Activated T-helper 2 cell treated with anti-CD3 and anti-CD28 coated beads, Interferon-gamma antibody, Interleukin-2, Interleukin-4, amounts not matched to agents 10 μg/mL and 5 μg/mL and 100 μg/mL, durations not matched to agents 14 hours and 24 hours and 36 hours (primary cell): ENCODE results near the gene GPR142. TPM values are rescaled to one million over a fixed set of nuclear protein-coding genes. Genes with fewer than 3 reads are reported as not detected.

Experiments used
- DNase-seq: peaks from one replicate; pipeline ENCODE4 v3.0.0; 2021; ENCODE audit warnings: low spot score
- H3K27ac Mint-ChIP-seq: one replicate; pipeline ENCODE4 v1.8.0; 2021; ENCODE audit warnings: mixed read lengths
- H3K27me3 Mint-ChIP-seq: one replicate; pipeline ENCODE4 v1.8.0; 2021; ENCODE audit warnings: low read depth, mixed read lengths
- H3K36me3 Mint-ChIP-seq: one replicate; pipeline ENCODE4 v1.8.0; 2021; ENCODE audit warnings: low read depth, mixed read lengths
- H3K4me1 Mint-ChIP-seq: one replicate; pipeline ENCODE4 v1.8.0; 2021; ENCODE audit warnings: low read depth, mixed read lengths
- H3K4me3 Mint-ChIP-seq: one replicate; pipeline ENCODE4 v1.8.0; 2021; ENCODE audit warnings: low read depth, mild to moderate bottlenecking, moderate library complexity, mixed read lengths
- H3K9me3 Mint-ChIP-seq: one replicate; pipeline ENCODE4 v1.8.0; 2021; ENCODE audit warnings: mixed read lengths
- intact Hi-C: fragments of 100-400 bp; cut with micrococcal nuclease; formaldehyde crosslinking; loops from one replicate; pipeline ENCODE4 v1.15.1; 2023
- total RNA-seq: library from RNA; stranded (reverse); gene quantifications from 2 replicates; pipeline ENCODE4 v1.2.3, GENCODE V29; 2022

GPR142 gene
- total RNA-seq, 1 donor from 2014 or later: not detected

DNA sequence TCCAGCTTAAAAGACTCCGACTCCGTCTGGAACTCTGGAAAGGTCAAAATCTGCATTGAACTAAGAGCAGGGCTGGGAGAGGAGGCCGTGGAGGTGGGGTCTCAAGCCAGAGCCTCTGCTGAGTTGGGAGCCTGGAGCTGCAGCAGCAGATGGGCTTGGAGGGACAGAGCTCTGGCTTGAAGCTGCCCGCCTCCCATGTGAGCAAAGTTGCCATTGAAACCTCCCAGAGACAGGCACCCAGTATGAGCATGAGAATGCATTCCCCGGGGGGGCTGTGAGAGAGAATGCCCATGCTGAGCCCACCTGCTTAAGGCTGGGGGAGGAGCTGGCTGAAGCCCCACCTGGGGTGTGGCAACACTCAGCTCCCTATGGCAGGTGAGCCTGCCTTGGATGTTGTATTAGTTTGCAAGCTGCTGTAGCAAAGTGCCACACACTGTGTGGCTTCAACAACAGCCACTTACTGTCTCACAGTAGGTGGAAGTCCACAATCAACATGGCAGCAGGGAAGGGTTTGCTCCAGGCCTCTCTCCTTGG is 31.7 kb upstream of the GPR142 start:
- H3K9me3 Mint-ChIP-seq: no peaks in the 10 kb centered on the region

DNA sequence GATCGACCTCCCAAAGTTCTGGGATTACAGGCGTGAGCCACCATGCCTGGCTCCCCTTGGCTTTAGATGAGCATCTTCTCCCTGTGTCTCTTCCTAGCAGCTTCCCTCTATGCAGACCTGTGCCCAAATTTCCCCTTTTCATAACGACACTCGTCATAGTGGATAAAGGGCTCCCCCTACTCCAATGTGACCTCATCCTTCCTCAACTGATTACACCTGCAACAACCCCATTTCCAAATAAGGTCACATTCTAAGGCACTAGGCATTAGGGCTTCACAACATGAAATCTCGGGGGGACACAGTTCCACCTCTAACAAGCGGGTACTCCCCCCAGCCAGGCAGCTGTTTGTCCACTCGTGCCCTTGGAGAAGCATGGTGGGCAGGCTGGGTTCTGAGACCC is 31.0 kb upstream of the GPR142 start:
- Mint-ChIP-seq H3K27me3 (peaks cover 3% of the 10 kb centered on the region), H3K9me3 (no peaks in the 10 kb centered on the region), H3K27ac (no peak overlapping the region), H3K36me3 (no peaks in the 10 kb centered on the region), H3K4me3 (no peak overlapping the region), H3K4me1 (peaks cover 3% of the 10 kb centered on the region)
- intact Hi-C loops: no loop called here
- DNase-seq: no peak

More for the DNA sequence above, 31.7 kb upstream of the GPR142 start:
- Mint-ChIP-seq H3K27ac (no peak overlapping the region), H3K27me3 (peaks cover 3% of the 10 kb centered on the region), H3K4me1 (peaks cover 3% of the 10 kb centered on the region), H3K36me3 (no peaks in the 10 kb centered on the region), H3K4me3 (no peak overlapping the region)
- no peak for DNase-seq
- intact Hi-C loops: no loop called here

DNA sequence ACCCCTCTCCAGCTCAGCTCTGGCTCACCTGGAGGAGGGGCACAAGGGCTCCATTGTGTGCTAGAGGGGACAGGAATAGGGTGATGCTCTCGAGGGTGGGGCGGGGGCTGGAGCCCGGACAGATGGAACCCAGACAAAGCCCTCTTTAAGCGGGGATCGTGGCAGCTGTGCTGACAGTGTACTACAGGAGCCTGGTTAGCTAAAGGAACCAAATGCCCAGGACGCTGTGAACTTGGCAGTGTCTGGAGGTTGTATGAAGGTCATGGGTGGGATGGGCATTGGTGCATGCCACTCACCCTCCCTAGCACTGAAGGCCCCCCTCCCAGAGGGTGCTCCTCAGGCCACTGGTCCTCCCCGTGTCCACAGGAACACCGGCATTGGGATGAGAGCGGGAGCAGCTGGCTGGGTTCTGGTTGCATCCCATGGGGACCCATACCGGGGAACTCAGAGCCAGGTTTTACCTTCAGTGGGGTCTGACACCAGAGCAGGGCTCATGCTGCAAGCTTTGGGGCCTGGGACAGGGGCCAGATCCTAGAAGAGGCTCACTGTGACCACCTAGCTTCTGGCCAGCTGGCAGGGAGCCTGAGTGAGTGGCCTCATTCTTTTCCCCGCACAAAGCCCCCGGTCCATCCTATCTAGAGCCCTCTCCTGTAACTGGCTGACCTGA is 29.3 kb upstream of the GPR142 start:
- H3K36me3 Mint-ChIP-seq: no peaks in the 10 kb centered on the region
- peaks cover 3% of the 10 kb centered on the region for H3K4me1 Mint-ChIP-seq
- no peak for DNase-seq
- intact Hi-C loops: no loop called here
- H3K27me3 Mint-ChIP-seq: peaks cover 3% of the 10 kb centered on the region
- H3K27ac Mint-ChIP-seq: no peak overlapping the region
- no peak overlapping the region for H3K4me3 Mint-ChIP-seq
- no peaks in the 10 kb centered on the region for H3K9me3 Mint-ChIP-seq

DNA sequence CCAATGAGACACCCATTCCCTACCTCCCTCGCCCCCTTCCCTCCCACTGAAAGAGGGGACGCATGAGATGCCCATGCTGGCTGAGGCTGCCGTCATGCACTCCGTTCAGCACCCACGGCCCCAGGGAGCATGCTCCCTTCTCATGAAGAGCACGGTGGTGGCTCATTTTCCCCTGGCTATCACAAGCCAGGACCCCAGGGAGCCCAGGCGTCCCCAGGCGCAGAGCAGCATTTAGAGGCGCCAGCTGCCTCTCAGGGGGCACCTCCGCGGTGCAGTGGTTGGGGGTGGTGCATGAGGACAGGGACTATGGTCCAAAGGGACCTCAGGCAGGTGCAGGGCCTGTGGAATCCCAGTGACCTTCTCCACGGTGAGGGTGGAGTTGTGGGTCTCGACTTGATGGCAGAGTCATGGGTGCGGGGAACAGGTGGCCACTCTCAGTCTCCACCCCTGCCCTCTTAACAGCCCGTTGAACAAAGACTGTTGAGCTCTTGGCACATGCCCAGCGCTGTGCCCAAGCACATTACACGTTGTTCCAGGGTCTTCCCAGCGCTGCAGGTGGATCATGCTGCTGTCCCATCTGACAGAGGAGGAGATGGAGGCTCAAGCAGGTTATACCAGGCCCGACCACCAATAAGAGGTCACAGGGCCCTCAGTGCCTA is 27.6 kb upstream of the GPR142 start:
- Mint-ChIP-seq H3K27ac (no peak overlapping the region), H3K36me3 (no peaks in the 10 kb centered on the region), H3K27me3 (peaks cover 3% of the 10 kb centered on the region), H3K9me3 (no peaks in the 10 kb centered on the region), H3K4me3 (no peak overlapping the region), H3K4me1 (no peaks in the 10 kb centered on the region)
- no peak for DNase-seq
- intact Hi-C loops: no loop called here

DNA sequence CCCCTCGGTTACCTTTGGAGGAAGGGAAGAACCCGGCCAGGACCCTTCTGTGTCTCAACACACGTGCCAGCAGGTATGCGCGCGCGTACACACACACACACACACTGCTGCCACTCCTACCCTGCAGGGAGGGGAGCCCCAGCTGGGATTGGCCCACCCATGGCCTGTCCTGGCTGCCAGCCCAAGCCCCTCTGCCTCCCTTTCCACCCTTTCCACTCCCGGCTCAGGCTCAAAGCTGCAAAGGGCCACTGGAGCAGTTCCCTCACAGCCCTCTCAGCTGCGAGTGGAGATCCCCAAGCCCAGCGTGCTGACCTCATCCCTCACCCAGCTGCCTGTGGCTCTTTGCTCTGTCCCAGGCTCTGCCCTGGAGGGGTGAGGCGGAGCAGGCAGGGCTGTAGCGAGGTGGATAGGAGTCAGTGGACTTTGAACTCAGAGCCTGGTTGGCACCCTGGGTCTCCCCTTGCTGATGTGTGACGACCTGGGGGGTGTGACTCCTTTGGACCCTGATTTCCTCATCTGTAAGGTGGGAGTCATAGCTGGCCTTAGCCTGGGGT is 26.8 kb upstream of the GPR142 start:
- intact Hi-C loops: no loop called here
- Mint-ChIP-seq H3K27ac (no peak overlapping the region), H3K36me3 (no peaks in the 10 kb centered on the region), H3K4me3 (no peak overlapping the region), H3K9me3 (no peaks in the 10 kb centered on the region), H3K4me1 (no peaks in the 10 kb centered on the region), H3K27me3 (peaks cover 5% of the 10 kb centered on the region)
- no peak for DNase-seq

DNA sequence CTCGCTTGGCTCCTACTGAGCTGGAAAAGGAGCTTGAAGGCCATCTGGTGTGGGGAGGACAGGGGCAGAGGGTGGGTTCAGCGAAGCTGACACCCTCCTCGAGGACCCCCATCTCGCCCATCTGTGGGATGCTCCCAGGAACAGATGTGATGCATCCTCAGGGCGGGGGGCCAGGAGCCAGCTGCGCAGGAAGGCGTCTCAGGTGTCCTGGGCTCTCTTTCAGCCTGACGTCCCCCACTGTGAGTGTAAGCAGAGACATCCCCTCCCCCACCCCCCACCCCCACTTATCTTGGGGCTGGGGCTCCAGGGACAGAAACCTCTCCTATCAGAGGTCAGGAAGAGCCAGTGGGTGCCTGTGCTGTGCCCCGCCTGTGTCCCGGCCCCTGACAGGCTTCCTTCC is 25.1 kb upstream of the GPR142 start:
- Mint-ChIP-seq H3K4me3 (no peak overlapping the region), H3K9me3 (no peaks in the 10 kb centered on the region), H3K4me1 (no peaks in the 10 kb centered on the region), H3K27ac (no peak overlapping the region), H3K27me3 (peaks cover 2% of the 10 kb centered on the region), H3K36me3 (no peaks in the 10 kb centered on the region)
- intact Hi-C loops: no loop called here
- no peak for DNase-seq

- no peaks in the 10 kb centered on the region for H3K4me1 Mint-ChIP-seq
- peaks cover 2% of the 10 kb centered on the region for H3K27me3 Mint-ChIP-seq
- no peak for DNase-seq
- no peaks in the 10 kb centered on the region for H3K36me3 Mint-ChIP-seq
- H3K27ac Mint-ChIP-seq: no peak overlapping the region
- intact Hi-C loops: no loop called here
- no peak overlapping the region for H3K4me3 Mint-ChIP-seq
- no peaks in the 10 kb centered on the region for H3K9me3 Mint-ChIP-seq
Measured at GRCh38 chr17:74343121-74343520, 24.2 kb upstream of the GPR142 start.

GRCh38 chr17:74343526-74344284 is 23.6 kb upstream of the GPR142 start:
- Mint-ChIP-seq H3K4me3 (no peak overlapping the region), H3K9me3 (no peaks in the 10 kb centered on the region), H3K36me3 (no peaks in the 10 kb centered on the region), H3K27me3 (peaks cover 6% of the 10 kb centered on the region), H3K4me1 (no peaks in the 10 kb centered on the region), H3K27ac (no peak overlapping the region)
- intact Hi-C loops: no loop called here
- no peak for DNase-seq

DNA sequence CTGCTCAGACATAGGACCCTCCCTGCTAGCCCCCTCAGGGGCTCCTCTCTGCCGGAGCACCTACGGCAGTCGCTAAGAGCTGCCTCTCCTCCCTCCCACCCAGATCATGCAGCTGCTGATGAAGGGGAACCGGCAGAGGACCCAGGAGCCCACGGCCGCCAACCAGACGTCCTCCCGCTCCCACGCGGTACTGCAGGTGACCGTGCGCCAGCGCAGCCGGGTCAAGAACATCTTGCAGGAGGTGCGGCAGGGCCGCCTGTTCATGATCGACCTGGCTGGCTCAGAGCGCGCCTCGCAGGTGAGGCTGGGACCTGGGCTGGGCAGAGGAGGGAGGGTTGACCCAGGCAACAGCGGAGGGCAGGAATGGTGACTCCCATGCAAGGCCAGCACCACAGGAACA is 22.6 kb upstream of the GPR142 start:
- H3K36me3 Mint-ChIP-seq: no peaks in the 10 kb centered on the region
- H3K4me1 Mint-ChIP-seq: no peaks in the 10 kb centered on the region
- no peak overlapping the region for H3K27ac Mint-ChIP-seq
- H3K9me3 Mint-ChIP-seq: no peaks in the 10 kb centered on the region
- DNase-seq: no peak
- intact Hi-C loops: no loop called here
- peaks cover 9% of the 10 kb centered on the region for H3K27me3 Mint-ChIP-seq
- H3K4me3 Mint-ChIP-seq: no peak overlapping the region

DNA sequence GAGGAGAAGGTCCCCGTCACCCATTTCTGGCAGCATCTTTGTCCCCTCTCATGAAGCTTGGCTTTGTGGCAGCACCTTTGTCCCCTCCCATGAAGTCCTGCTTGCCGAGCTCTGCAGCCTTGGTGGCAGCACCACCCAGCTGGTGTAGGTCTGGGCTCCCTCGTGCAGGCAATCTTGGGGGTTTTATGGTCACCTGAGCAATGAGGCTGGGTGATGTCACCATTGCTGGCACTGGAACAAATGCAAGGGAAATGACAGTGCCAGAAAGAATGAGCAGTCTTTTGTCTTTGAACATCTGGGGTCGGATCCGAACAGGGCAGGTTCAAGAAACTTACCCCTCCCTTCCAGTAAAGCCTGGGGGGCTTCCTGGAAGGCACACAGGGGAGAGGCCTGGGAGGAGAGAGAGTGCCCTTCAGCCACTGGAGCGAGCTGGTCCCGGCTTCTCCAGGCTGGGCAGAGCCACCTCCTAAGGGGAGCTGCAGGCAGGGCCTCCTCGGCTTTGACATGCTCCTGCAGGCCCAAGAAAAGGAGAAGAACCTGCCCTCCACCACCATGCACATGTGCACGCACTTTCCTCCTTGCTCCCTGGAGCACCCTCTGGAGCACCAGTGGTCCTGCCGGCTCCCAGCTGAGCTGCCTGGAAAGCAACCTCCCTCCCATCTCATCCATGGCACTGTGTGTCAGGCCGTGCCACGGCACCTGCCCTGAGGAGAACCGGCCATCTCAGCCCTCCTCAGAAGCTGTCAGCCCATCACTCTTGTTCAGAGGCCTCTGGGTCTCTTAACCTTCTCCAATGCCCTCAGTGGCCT is 21.7 kb upstream of the GPR142 start:
- Mint-ChIP-seq H3K4me3 (no peak overlapping the region), H3K27me3 (peaks cover 15% of the 10 kb centered on the region), H3K36me3 (no peaks in the 10 kb centered on the region), H3K27ac (no peak overlapping the region), H3K9me3 (no peaks in the 10 kb centered on the region), H3K4me1 (no peaks in the 10 kb centered on the region)
- intact Hi-C loops: no loop called here
- no peak for DNase-seq

- Mint-ChIP-seq H3K36me3 (no peaks in the 10 kb centered on the region), H3K4me1 (no peaks in the 10 kb centered on the region), H3K27ac (no peak overlapping the region), H3K9me3 (no peaks in the 10 kb centered on the region), H3K27me3 (peaks cover 24% of the 10 kb centered on the region), H3K4me3 (no peak overlapping the region)
- intact Hi-C loops: no loop called here
- DNase-seq: no peak
Measured at GRCh38 chr17:74347646-74348045, 19.7 kb upstream of the GPR142 start.

DNA sequence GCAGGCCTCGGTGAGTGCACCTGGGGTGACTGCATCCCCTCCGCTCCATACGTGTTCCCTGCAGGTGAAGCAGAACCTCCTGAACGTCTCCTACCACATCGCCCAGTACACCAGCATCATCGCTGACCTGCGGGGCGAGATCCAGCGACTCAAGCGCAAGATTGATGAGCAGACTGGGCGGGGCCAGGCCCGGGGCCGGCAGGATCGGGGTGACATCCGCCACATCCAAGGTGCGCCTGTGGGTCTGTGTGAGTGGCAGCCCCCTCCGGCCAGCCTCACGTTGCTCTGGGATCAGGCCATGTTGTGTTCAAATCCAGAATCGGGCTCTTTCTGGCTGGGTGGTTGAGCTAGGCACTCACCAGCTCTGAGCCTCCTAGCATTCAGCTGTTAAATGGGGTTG is 18.2 kb upstream of the GPR142 start:
- Mint-ChIP-seq H3K9me3 (no peaks in the 10 kb centered on the region), H3K36me3 (no peaks in the 10 kb centered on the region), H3K4me1 (peaks cover 5% of the 10 kb centered on the region), H3K27me3 (peaks cover 39% of the 10 kb centered on the region), H3K4me3 (no peak overlapping the region), H3K27ac (no peak overlapping the region)
- no peak for DNase-seq
- intact Hi-C loops: no loop called here
